ENCODE measurements around the gene ADAMTS18.

The ADAMTS18 gene

GRCh38 chr16:77396461-77396860 is 38.4 kb downstream of the ADAMTS18 start:
- no peak for DNase-seq (ENCODE audit: low spot score)

GRCh38 chr16:77394699-77395098 is 40.1 kb downstream of the ADAMTS18 start:
- DNase-seq (ENCODE audit: low spot score), result no peak

- no peak for DNase-seq (ENCODE audit: low spot score)
Observed at GRCh38 chr16:77393955-77394354, 40.9 kb downstream of the ADAMTS18 start.

DNA sequence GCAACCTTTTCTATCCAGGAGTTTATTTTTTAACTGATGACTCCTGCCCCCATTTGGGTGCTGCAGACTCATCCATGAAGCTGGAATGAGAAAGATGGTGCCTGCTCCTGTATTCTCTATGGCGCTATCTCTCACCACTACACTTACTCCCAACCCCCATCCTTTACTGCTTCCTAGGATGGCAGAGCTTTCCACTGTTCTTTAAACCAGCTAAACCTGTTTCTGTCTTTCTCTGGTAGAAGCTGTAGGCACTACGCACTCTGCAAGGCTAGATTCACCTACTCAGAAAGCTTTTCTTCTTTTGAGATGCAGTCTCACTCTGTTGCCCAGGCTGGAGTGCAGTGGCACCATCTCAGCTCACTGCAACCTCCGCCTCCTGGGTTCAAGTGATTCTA is 47.0 kb downstream of the ADAMTS18 start:
- no peak for DNase-seq (ENCODE audit: low spot score)

DNA sequence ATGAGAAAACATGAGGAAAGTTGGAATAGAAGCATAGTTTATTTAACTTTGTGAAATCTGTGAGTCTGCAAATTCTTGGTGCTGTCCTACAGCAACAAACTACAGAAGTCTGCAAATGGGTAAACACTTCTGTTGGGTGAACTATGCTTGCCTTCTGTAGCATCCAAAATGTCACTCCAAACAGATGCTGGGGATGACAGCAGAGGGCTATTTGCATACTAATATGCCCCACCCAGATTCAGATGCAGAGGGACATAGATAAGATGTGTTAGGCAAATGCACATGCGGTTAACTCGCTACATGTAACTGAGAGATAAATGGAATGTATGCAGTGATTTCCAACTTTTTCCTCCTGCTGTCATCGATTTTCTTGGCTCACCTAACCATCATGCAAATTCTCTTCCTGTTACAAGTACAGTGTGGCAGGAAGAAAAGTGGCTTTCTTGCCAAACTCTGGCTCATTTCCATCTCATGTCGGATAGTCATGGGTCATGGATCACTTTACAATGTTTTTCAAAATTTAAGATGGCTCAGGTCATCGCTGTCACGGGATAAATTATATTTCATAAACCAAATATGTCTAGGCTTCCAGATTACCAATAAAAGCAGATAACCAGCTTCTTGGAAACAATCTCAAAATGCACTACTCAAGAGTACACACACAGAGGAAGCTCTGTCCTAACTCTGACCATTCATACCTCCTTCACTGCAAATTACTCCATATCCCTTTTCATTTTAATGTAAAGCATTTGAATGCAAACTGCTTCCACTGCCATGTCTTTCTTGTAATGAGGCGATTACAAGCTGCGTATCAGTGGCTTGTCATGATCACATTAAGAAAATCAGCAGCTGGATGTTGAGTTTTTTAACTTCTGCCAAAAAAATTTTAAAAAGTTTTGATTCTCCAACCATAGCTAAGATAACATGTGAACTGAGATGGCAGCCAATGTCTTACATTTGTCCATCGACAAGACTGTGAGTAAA is 47.7 kb downstream of the ADAMTS18 start:
- DNase-seq (ENCODE audit: low spot score), result no peak

GRCh38 chr16:77385481-77385880 is 49.4 kb downstream of the ADAMTS18 start:
- DNase-seq (ENCODE audit: low spot score), result no peak

DNA sequence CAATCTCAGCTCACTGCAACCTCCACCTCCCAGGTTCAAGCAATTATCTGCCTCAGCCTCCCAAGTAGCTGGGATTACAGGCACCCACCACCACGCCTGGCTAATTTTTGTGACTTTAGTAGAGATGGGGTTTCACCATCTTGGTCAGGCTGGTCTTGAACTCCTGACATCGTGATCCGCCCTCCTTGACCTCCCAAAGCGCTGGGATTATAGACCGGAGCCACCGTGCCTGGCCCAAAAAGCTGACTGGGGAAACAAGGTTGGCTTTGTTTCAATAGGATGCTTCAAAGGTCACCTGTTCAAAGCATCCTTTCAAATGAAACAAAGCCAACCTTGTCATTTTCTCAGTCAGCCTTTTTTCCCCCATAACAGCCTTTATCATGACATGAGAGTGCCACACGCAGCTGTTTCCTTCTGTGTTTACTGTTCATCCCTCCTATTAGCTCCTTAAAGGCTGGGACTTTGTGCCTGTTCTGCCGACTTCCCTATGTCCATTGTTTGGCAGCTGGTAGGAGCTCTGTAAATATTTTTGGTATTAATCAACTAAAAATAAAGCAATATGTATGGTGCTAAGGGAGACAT is 51.1 kb downstream of the ADAMTS18 start:
- no peak for DNase-seq (ENCODE audit: low spot score)

GRCh38 chr16:77376358-77376757 is 58.5 kb downstream of the ADAMTS18 start:
- DNase-seq (ENCODE audit: low spot score), result no peak

DNA sequence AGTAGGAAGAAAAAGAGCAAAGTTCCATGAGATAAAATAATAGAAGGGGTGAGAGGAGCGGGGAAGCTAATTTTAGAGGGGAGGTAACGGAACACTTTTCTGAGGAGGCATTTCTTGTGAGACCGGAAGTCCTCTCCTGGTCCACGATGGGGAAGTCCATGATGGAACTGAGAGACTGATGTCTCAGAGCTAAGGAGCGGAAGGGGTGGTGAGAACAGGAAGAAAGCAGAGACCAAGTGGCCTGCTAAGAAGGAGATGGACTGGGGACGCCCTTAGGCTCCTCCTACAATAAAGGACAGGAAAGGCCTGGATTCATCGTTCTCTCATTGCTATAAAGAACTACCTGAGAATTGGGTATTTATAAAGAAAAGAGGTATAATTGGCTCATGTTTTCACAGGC is 59.4 kb downstream of the ADAMTS18 start:
- no peak for DNase-seq (ENCODE audit: low spot score)

GRCh38 chr16:77374384-77374783 is 60.5 kb downstream of the ADAMTS18 start:
- no peak for DNase-seq (ENCODE audit: low spot score)

GRCh38 chr16:77373726-77374125 is 61.1 kb downstream of the ADAMTS18 start:
- DNase-seq (ENCODE audit: low spot score), result no peak

GRCh38 chr16:77364770-77365169 is 70.1 kb downstream of the ADAMTS18 start:
- DNase-seq (ENCODE audit: low spot score), result no peak

DNA sequence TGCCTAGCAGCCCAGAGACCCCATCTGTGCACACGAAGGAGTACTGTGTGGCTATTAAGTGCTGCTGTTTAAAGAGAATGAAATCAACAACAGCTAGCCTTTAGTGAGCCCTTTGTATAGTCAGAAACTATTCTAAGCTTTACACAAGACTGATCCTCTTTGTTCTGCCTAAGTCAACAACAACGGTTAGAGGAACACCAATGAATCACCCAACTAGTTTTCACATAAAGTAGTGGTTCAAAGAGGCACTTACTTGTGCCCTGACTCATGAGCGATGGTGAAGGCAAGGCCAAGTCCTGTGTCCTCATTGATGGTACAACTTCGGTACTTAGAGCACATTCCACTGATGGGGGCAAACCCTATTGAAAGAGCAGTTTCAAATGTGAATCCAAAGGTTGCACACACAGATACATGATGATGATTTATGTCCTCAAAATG is 75.8 kb downstream of the ADAMTS18 start:
- DNase-seq (ENCODE audit: low spot score), result peak; percentile 36

DNA sequence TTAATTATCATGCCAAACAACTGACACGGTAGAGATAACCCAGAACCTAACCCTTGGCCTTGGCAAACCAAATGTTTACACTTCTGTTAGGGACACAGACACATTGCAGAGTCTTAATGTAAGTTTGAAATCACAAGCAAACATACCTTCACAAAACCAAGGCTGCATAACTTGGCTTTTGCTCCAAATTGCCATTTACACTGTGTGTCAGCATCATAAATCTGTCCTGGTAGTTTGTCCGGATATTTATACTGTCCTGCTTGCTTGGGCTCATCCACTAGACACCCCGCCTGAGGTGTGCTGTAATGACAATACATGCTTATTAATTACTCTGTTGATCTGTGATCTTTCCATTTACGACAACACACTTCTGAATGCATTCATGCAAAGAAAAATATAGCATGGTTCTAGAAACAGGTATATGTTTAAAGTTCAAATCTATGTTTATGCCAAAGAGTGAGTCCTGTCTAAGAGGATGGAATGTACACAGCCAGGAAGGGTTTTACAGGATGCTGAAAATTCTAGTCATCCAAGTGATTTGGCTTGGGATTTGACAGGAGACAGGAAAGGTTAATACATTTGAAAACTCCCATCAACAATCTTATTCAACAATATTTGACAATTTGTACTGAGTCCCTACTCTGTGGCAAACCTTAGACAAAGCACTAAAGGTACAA is 81.1 kb downstream of the ADAMTS18 start:
- no peak for DNase-seq (ENCODE audit: low spot score)

DNA sequence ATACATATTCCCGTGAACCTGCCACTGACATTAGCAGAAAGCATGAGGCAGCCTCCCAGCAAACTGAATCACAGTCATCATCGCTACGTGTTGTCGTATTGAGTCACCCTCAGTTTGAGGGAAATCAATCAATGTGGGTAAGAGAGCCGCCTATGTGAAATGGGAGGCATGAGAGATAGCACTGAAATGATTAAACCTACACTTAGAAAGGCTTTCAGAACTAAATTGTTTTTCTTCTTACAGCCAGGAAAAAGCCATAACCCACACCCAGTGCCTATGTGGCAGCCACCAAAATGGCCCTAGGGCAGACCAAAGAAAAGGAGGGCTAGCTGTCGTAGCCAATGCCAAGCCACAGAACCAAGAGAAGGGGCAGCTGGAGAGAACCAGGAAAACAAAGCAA is 90.5 kb downstream of the ADAMTS18 start:
- no peak for DNase-seq (ENCODE audit: low spot score)

DNA sequence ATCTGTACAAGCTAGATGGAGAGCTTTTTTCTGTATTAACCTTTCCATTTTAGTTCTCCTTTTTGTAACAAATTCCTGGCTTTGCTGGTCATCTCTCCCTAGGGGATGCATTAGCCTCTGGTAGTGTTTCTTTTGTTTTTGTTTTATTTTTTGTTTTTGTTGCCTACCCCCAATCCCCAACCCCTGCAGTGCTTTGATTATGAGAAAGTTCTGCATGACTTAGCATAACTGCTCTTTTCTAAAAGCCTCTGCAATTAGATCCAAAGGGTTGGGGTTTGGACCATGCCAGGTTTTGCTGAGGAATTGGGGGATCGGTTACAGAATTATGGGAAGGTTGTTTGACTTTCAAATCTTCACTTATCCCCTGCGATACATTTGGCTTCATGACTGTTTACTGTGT is 98.2 kb downstream of the ADAMTS18 start:
- DNase-seq (ENCODE audit: low spot score), result no peak

- DNase-seq (ENCODE audit: low spot score), result no peak
Observed at GRCh38 chr16:77335652-77336234, 99.1 kb downstream of the ADAMTS18 start.

DNA sequence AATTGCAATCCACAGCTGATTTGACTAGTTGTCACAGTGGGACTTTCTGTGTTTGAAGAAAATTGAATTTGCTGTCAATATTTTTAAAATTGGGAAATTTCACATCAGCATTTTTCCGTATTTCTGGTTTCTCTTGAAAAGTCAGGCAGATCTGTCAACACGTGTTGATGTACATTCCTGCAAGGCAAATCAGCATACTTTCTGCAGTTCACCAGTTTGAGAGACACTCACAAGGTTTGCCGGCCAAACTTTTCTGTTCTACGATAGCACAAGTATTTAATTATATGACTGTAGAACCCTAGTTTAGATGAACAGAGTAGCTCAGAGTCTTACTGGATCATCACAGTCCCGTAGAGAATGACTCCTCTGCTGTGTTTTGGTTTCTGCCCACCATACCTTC is 102.0 kb downstream of the ADAMTS18 start:
- no peak for DNase-seq (ENCODE audit: low spot score)

- DNase-seq (ENCODE audit: low spot score), result no peak
Observed at GRCh38 chr16:77331802-77332586, 102.8 kb downstream of the ADAMTS18 start.

GRCh38 chr16:77331043-77331442 is 103.8 kb downstream of the ADAMTS18 start:
- no peak for DNase-seq (ENCODE audit: low spot score)

DNA sequence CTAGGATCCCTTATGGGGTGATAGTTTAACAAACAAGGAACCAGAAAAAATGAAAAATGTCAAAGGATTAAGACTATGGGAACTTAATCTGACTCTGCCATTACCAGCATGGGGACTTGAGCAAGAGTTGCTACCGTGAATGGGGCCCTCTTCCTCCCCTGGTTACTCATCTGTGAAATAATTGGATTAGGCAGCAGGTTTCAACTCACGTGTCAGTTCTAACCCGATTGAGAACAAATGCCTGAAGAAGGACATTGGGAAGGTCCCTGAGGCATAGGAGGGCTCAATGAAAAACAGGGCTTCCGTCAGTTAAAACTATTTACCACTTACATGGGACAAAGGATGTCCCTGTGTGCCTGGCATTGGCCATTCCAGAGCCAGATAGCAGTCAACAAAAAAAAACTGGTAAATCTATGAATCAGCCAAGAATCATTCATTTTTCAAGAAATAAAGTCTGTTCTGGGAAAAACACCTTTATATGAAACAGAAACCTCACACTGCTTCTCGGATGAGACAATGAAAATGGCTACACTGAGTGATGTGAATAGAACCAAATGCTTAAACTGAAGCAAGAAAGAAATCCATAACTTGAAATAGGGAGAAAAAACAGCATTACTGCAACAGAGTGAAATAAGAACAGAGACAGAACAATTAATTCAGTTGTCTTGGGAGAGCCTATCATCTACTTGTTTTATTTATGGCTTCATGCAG is 104.3 kb downstream of the ADAMTS18 start:
- DNase-seq (ENCODE audit: low spot score), result no peak
